Endodermal cell (in vitro differentiated cells): ENCODE results near the gene PPIL6. TPM values are rescaled to one million over a fixed set of nuclear protein-coding genes. Genes with fewer than 3 reads are reported as not detected.
A peak's percentile ranks its signal among the peaks of the same experiment; 100 is the strongest.

ENCODE experiments used
- DNase-seq: peaks from one replicate; pipeline ENCODE4 v3.0.0-alpha.2; 2017
- H3K27ac ChIP-seq: 2 replicates; pipeline ENCODE4 v1.5.1; 2013; ENCODE audit warnings: mild to moderate bottlenecking, low read depth, low read length, moderate library complexity
- H3K27me3 ChIP-seq: 2 replicates; pipeline ENCODE4 v1.6.1; 2013; ENCODE audit warnings: mild to moderate bottlenecking, low read length, moderate library complexity; ENCODE audit not compliant: insufficient read depth, control insufficient read depth, poor library complexity, severe bottlenecking
- H3K36me3 ChIP-seq: 2 replicates; pipeline ENCODE4 v1.7.0; 2013; ENCODE audit warnings: mild to moderate bottlenecking, low read length, moderate library complexity; ENCODE audit not compliant: control insufficient read depth, insufficient read depth
- H3K4me1 ChIP-seq: one replicate; pipeline ENCODE4 v1.7.0; 2013; ENCODE audit warnings: low read length; ENCODE audit not compliant: control insufficient read depth, insufficient read depth
- H3K4me3 ChIP-seq: 2 replicates; pipeline ENCODE4 v1.5.1; 2013; ENCODE audit warnings: mild to moderate bottlenecking, low read length, moderate library complexity
- H3K9ac ChIP-seq: 2 replicates; pipeline ENCODE4 v1.6.1; 2013; ENCODE audit warnings: mild to moderate bottlenecking, low read length, moderate library complexity; ENCODE audit not compliant: poor library complexity, severe bottlenecking; ENCODE audit errors: extremely low read depth
- H3K9me3 ChIP-seq: 2 replicates; pipeline ENCODE4 v1.6.1; 2013; ENCODE audit warnings: mild to moderate bottlenecking, low read length, moderate library complexity; ENCODE audit not compliant: control insufficient read depth
- H3K27ac Mint-ChIP-seq: 2 replicates; pipeline ENCODE4 v1.8.0; 2020; ENCODE audit warnings: mixed read lengths
- H3K27me3 Mint-ChIP-seq: 2 replicates; pipeline ENCODE4 v1.8.0; 2021; ENCODE audit warnings: mild to moderate bottlenecking, mixed read lengths; ENCODE audit not compliant: insufficient read depth
- H3K36me3 Mint-ChIP-seq: 2 replicates; pipeline ENCODE4 v1.8.0; 2020; ENCODE audit warnings: low read depth, mixed read lengths
- H3K4me1 Mint-ChIP-seq: 2 replicates; pipeline ENCODE4 v1.8.0; 2020; ENCODE audit warnings: mixed read lengths
- H3K4me3 Mint-ChIP-seq: 2 replicates; pipeline ENCODE4 v1.8.0; 2020; ENCODE audit warnings: mild to moderate bottlenecking, moderate library complexity, mixed read lengths
- H3K9me3 Mint-ChIP-seq: 2 replicates; pipeline ENCODE4 v1.8.0; 2020; ENCODE audit warnings: mild to moderate bottlenecking, mixed read lengths
- CTCF ChIP-seq: fragments of 200-600 bp; sonication (generic); conservative IDR thresholded peaks from 2 replicates; pipeline ENCODE4 v1.5.0; 2021; ENCODE audit warnings: antibody characterized with exemption, mild to moderate bottlenecking
- WGBS, 2 experiments: methylation state at CpG; one replicate each; pipeline versions ENCODE4 v1.1.5 to v1.1.7; 2013; ENCODE audit warnings: missing lambda C conversion rate in 2 of 2, mixed read lengths in 1 of 2; ENCODE audit not compliant: insufficient coverage in 1 of 2, insufficient read length in 1 of 2; 5-methylcytosine and 5-hydroxymethylcytosine counted together
- total RNA-seq, 2 donors: library from RNA; stranded (reverse); fragmentation: NEBNext Ultra II Directional in 1 of 2; extraction: Animal tissue kit (Norgen Biotek cat#: 25700) in 1 of 2; gene quantifications; 2 replicates in 1 of 2; 3 replicates in 1 of 2; pipeline ENCODE4 v1.2.1, GENCODE V29; 2021

Gene PPIL6
- total RNA-seq, 2 donors from 2014 or later, result 2.2 to 2.9 TPM

- Histone ChIP-seq H3K4me1 (no peaks in the 10 kb centered on the region), H3K9me3 (no peaks in the 10 kb centered on the region), H3K27me3 (peaks cover 32% of the 10 kb centered on the region), H3K9ac (no peak overlapping the region), H3K27ac (peak overlapping the region; percentile 78), H3K36me3 (no peaks in the 10 kb centered on the region), H3K4me3 (no peak overlapping the region)
- peak overlapping the region; percentile 79 for H3K4me3 Mint-ChIP-seq
- H3K27me3 Mint-ChIP-seq, result peaks cover 40% of the 10 kb centered on the region
- no peak for DNase-seq
- no peaks in the 10 kb centered on the region for H3K9me3 Mint-ChIP-seq
- 94 to 96% methylated on average over 11 to 27 of the region's 27 CpGs for WGBS, 2 experiments
- no peak for TF ChIP-seq CTCF
- peaks cover 21% of the 10 kb centered on the region for H3K4me1 Mint-ChIP-seq
- peaks cover 1% of the 10 kb centered on the region for H3K36me3 Mint-ChIP-seq
- H3K27ac Mint-ChIP-seq, result no peak overlapping the region
Measured at GRCh38 chr6:109453594-109454495, 13.4 kb upstream of the PPIL6 start.

- Histone ChIP-seq H3K9me3 (no peaks in the 10 kb centered on the region), H3K9ac (no peak overlapping the region), H3K4me3 (no peak overlapping the region), H3K4me1 (no peaks in the 10 kb centered on the region), H3K27ac (no peak overlapping the region), H3K36me3 (no peaks in the 10 kb centered on the region), H3K27me3 (peaks cover 29% of the 10 kb centered on the region)
- Mint-ChIP-seq H3K4me1 (peaks cover 18% of the 10 kb centered on the region), H3K4me3 (no peak overlapping the region), H3K27me3 (peaks cover 38% of the 10 kb centered on the region), H3K9me3 (no peaks in the 10 kb centered on the region), H3K27ac (no peak overlapping the region), H3K36me3 (peaks cover 1% of the 10 kb centered on the region)
- no peak for TF ChIP-seq CTCF
- DNase-seq, result no peak
- 94 to 100% methylated on average over 2 of the region's 2 CpGs for WGBS, 2 experiments
Measured at GRCh38 chr6:109453156-109453555, 12.7 kb upstream of the PPIL6 start.

- Histone ChIP-seq H3K4me1 (no peaks in the 10 kb centered on the region), H3K36me3 (no peaks in the 10 kb centered on the region), H3K27me3 (peaks cover 19% of the 10 kb centered on the region), H3K4me3 (no peak overlapping the region), H3K27ac (no peak overlapping the region), H3K9ac (no peak overlapping the region), H3K9me3 (no peaks in the 10 kb centered on the region)
- H3K27ac Mint-ChIP-seq, result no peak overlapping the region
- no peak for DNase-seq
- H3K9me3 Mint-ChIP-seq, result no peaks in the 10 kb centered on the region
- H3K4me3 Mint-ChIP-seq, result no peak overlapping the region
- H3K4me1 Mint-ChIP-seq, result peaks cover 9% of the 10 kb centered on the region
- 88 to 90% methylated on average over 7 to 9 of the region's 9 CpGs for WGBS, 2 experiments
- H3K36me3 Mint-ChIP-seq, result no peaks in the 10 kb centered on the region
- no peak for TF ChIP-seq CTCF
- H3K27me3 Mint-ChIP-seq, result peaks cover 29% of the 10 kb centered on the region
Measured at GRCh38 chr6:109452181-109452580, 11.8 kb upstream of the PPIL6 start.
